Stimulated activated CD8-positive, alpha-beta memory T cell treated with anti-CD3 and anti-CD28 coated beads, Interleukin-4, amount 100 ng/mL, for 48 hours (primary cell): Measurements from ENCODE around the gene SH3YL1.

Source experiments
- DNase-seq: peaks from one replicate; pipeline ENCODE4 v3.0.0-alpha.2; 2020

SH3YL1 gene

DNA sequence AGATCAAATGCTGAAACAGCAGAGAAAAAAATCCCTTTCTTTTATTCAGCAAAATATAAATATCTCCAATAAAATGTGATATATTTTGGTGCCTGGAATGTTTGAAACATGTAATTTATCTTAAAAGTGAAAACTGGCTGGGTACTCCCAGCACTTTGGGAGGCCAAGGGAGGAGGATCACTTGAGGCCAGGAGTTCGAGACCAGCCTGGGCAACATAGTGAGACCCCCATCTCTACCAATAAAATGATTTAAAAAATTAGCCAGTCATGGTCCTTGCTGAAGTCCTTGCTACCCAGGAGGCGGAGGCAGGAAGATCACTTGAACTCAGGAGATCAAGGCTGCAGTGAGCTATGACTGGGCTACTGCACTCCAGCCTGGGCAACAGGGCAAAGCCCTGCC, 8.6 kb downstream of the SH3YL1 start:
- no peak for DNase-seq

DNA sequence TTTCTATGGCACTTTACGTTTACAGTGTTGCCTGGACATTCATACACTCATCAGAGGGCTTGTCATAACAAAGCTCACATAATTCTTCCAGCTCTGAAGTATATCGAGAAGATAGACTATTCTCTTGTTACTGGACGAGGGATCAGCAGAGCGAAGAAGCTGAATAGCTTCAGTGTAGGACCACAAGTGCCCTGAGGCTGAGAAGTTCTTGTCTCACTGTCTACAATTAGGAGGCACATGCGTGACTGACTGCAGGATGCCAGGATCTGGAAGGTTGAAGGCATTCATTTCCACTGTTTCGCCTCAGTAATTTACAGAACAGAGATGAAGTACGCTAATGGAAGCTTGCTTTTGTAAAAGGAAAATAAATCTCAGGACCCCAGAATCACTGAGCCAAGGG, 9.6 kb downstream of the SH3YL1 start:
- no peak for DNase-seq

DNA sequence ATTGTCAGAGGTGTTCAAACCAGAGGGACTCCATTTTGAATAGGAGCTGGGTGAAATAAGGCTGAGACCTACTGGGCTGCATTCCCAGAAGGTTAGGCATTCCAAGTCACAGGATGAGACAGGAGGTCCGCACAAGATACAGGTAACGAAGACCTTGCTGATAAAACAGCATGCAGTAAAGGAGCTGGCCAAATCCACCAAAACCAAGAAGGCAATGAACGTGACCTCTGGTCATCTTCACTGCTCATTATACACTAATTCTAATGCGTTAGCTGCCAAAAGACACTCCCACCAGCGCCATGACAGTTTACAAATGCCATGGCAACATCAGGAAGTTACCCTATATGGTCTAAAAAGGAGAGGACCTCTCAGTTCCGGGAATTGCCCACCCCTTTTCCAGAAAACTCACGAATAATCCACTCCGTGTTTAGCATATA, 10.6 kb downstream of the SH3YL1 start:
- DNase-seq: no peak

GRCh38 chr2:252001-252602, 11.7 kb downstream of the SH3YL1 start:
- DNase-seq: no peak

- no peak for DNase-seq
Observed at GRCh38 chr2:249538-250042, 14.2 kb downstream of the SH3YL1 start.

DNA sequence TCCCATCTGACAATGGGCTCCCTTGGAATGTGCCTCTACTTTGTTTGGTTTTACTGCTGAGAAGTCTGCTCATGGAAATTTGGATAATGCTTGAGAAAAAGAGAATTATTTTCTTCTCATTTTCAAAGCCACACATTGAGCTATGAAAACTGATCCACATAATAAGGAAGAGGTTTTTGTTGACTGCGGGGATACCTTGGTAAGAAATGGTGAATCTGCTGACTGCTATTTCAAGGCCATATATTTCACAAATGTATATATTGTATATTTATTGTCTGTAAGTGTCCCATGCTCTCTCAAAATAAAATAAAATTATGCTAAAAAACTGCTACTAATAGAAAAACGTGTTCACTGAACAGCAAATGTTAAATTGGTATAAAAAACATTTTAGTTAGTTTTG, 15.1 kb downstream of the SH3YL1 start:
- no peak for DNase-seq

- DNase-seq: no peak
Observed at GRCh38 chr2:246489-247144, 17.2 kb downstream of the SH3YL1 start.

- DNase-seq: no peak
Observed at GRCh38 chr2:244547-244946, 19.3 kb downstream of the SH3YL1 start.

- no peak for DNase-seq
Observed at GRCh38 chr2:238869-239268, 25.0 kb downstream of the SH3YL1 start.

GRCh38 chr2:238431-238830, 25.4 kb downstream of the SH3YL1 start:
- DNase-seq: no peak

DNA sequence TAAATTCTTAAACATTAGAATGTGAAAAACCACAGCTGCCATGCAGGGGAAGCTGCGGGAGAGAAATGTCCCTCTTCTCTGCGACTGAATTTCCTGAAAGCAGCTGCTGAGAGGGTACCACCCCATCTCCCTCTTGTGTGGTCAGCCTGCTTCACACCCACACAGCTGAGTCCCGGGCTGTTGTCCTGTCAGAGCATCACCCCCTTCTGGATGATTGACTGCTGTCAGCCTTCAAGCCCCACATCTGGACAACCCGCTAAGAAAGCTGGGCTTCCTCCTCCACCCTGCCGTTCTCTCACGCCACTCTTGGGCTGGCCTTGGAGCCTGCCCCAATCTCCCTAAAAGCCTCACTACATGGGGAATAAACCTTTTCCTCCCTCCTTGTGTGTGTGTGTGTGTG, 26.0 kb downstream of the SH3YL1 start:
- no peak for DNase-seq

DNA sequence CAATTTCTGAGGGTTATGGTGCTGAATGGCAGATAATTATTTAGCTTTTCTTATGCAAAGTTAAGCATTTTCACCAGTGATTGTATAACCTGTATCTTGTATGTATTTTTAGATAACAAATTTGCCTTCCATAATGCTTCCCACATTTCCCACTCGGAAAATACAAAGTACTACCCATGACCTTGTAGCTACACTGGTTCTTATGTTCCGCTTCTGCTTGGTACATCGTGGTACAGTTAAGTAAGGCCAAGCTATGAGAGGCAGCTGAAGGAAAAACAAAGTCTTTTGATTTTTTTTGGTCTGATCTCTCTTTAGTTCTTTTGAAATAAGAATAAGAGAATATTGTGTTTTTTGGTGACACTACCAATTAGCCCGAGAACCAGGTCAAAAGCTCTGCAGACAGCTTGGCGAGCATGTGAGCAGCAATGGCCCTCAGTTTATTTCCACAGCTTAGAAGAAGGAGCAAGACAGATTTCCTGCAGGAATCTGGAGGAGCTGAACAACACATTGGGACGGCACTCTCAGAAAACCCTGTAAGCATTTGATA, 26.8 kb downstream of the SH3YL1 start:
- no peak for DNase-seq

DNA sequence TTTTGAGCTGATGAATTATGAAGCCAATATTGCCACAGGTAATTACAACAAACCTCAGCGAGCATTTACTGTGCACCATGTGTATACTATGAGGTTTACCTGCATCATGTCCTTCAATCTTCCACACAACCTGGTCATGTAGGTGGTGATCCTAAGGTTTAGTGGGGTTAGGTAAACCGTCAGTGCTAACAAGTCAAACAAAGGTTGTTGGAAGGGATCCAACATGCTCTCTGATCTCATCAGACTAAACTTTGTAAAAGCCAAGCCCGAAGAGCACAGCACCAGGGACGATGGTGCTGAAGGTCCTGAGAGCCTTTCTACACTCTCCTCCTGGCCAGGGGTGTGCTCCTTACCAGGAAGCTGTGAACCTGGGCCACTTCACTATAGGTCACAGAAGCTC, 29.4 kb downstream of the SH3YL1 start:
- no peak for DNase-seq

GRCh38 chr2:233030-233429, 30.8 kb downstream of the SH3YL1 start:
- DNase-seq: no peak

DNA sequence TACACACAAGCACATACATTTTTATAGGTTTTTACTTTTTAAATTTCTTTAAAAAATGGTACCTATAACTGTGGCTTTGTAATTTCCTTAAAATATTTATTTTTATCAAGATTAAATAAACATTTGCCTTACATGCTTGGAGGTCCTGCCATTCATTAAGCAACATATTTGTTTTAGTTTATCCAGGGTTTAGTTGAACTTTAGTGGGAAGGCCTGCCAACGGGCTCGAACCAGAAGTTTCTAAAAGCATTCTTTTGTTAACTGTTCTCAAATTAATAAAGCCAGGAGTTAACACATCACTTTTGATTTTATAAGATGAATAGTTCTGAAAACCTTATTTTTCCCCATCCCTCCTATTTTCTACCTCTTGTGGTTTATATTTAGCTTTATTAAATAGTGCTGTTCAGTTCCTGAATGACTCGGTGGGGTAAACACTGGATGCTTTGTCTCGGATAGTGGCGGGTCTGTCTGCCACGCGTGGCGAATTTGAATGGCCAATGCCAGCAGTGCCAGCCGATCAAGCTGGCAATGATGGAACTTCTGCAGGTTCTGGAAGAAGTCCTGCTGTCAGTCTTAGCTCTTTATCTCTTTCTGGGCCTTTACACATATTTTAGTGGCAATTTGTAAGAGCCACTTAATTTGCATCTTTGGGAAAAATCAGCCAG, 32.2 kb downstream of the SH3YL1 start:
- DNase-seq: no peak

GRCh38 chr2:228518-229278, 35.1 kb downstream of the SH3YL1 start:
- no peak for DNase-seq

- no peak for DNase-seq
Observed at GRCh38 chr2:228115-228514, 35.7 kb downstream of the SH3YL1 start.

- DNase-seq: no peak
Observed at GRCh38 chr2:223971-224760, 39.7 kb downstream of the SH3YL1 start.

DNA sequence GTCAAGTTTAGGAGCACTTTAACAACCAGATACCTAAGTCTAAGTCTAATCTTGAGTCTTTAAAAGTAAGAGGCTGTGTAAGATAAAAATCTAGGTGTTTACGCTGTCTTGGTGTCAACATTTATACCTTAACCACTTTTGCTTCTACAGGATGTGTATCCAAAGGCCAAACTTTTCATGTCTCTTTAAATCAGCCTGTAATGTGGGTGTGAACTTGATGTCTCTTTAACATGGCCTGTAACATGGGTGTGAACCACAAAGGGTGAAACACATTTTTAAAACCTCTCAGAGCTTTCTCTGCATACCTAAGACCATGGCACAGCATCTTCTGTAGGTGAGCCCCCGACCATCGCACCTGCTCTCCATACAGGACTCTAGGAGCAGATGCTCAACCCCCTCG, 40.4 kb downstream of the SH3YL1 start:
- no peak for DNase-seq

DNA sequence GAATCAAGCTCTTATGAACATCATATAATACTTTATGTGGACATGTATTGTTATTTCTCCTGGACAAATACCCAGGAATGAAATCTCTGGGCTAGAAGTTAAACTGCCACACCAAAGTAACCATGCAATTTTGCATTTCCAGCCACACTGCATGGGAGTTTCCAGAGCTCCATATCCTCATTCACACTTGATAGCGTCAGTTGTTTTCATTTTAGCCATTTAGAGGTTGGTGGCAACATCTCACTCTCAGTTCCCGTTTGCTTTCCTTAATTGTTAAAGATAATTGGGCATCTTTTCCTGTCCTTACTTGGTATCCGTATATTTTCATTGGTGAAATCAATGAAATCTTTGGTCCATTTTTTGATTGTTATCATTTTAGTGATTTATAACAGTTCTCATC, 47.8 kb downstream of the SH3YL1 start:
- no peak for DNase-seq

- no peak for DNase-seq
Observed at GRCh38 chr2:213932-214693, 49.7 kb downstream of the SH3YL1 start.
